Endothelial cell of umbilical vein (primary cell): ENCODE measurements around the gene MTRR. TPM values are rescaled to one million over a fixed set of nuclear protein-coding genes. Genes with fewer than 3 reads are reported as not detected.

Experiments
- BruUV-seq: library from RNA; stranded (reverse); fragments of 400-500 nt; replicated peaks from 2 replicates; lab custom pipeline; 2021; lab: Mats Ljungman, UMichigan
- CTCF ChIA-PET: fragments of 300-600, 350-600 bp; sonication (Branson Sonifier 250); formaldehyde crosslinking; loops from one replicate; lab custom pipeline; 2021; ENCODE audit warnings: antibody characterized with exemption, inconsistent platforms; lab: Charles Lee
- POLR2A ChIA-PET: fragments of 300-600, 350-600 bp; sonication (Branson Sonifier 250); formaldehyde crosslinking; loops from one replicate; lab custom pipeline; 2021; ENCODE audit warnings: antibody characterized with exemption, inconsistent platforms; lab: Charles Lee
- DNase-seq: peaks from one replicate; pipeline ENCODE4 v3.0.0-alpha.2; 2011; ENCODE audit warnings: low read depth, low spot score
- FAIRE-seq: peaks from 2 replicates; lab custom pipeline; 2011; peaks lifted over from hg19 to GRCh38; lab: Jason Lieb, UNC
- H2AFZ ChIP-seq: 2 replicates; pipeline ENCODE4 v1.6.0; 2012; ENCODE audit warnings: low read depth, low read length, control low read depth, inconsistent platforms
- H3K27ac ChIP-seq: 2 replicates; pipeline ENCODE4 v1.5.1; 2011; ENCODE audit warnings: low read depth, mild to moderate bottlenecking, control low read depth, low read length, moderate library complexity; ENCODE audit not compliant: insufficient read depth
- H3K27me3 ChIP-seq, 2 experiments: 2 replicates each; pipeline versions ENCODE4 v1.6.0 to v1.6.1; 2011; ENCODE audit warnings: low read length in 2 of 2, mixed read lengths in 1 of 2; ENCODE audit not compliant: control insufficient read depth in 2 of 2, insufficient read depth in 2 of 2
- H3K36me3 ChIP-seq, 2 experiments: 2 replicates in 1 of 2; 3 replicates in 1 of 2; pipeline ENCODE4 v1.5.1; 2011; ENCODE audit warnings: low read length in 2 of 2, mild to moderate bottlenecking in 1 of 2, moderate library complexity in 1 of 2; ENCODE audit not compliant: control insufficient read depth in 2 of 2, insufficient read depth in 2 of 2; ENCODE audit errors: extremely low read depth in 1 of 2
- H3K4me1 ChIP-seq: 3 replicates; pipeline ENCODE4 v1.5.1; 2011; ENCODE audit warnings: mild to moderate bottlenecking, low read length; ENCODE audit not compliant: control insufficient read depth, insufficient read depth; ENCODE audit errors: extremely low read depth
- H3K4me2 ChIP-seq: 2 replicates; pipeline ENCODE4 v1.6.1; 2011; ENCODE audit warnings: low read length, control low read depth, mixed read lengths; ENCODE audit not compliant: insufficient read depth
- H3K4me3 ChIP-seq, 3 experiments: fragments of 200-600 bp in 1 of 3; sonication (generic), shearing (Covaris generic) in 1 of 3; replicated peaks in 1 of 3; 2 replicates each; pipeline ENCODE4 v1.5.1; 2011 to 2016; ENCODE audit warnings: control low read depth in 3 of 3, low read length in 3 of 3, mild to moderate bottlenecking in 2 of 3, inconsistent platforms in 1 of 3, low read depth in 1 of 3, moderate library complexity in 1 of 3; ENCODE audit not compliant: insufficient read depth in 1 of 3
- H3K79me2 ChIP-seq: 2 replicates; pipeline ENCODE4 v1.6.0; 2012; ENCODE audit warnings: low read length, inconsistent platforms; ENCODE audit not compliant: control insufficient read depth, insufficient read depth
- H3K9ac ChIP-seq: replicated peaks from 2 replicates; pipeline ENCODE3; 2011; ENCODE audit warnings: low read length, control low read depth; ENCODE audit not compliant: insufficient read depth; ENCODE audit errors: extremely low read depth
- H3K9me1 ChIP-seq: replicated peaks from 3 replicates; pipeline ENCODE4 v1.6.0; 2011; ENCODE audit warnings: mild to moderate bottlenecking, low read length; ENCODE audit not compliant: control insufficient read depth, insufficient read depth; ENCODE audit errors: extremely low read depth
- H3K9me3 ChIP-seq: replicated peaks from 2 replicates; pipeline ENCODE4 v1.5.1; 2012; ENCODE audit warnings: low read length, inconsistent platforms; ENCODE audit not compliant: control insufficient read depth, insufficient read depth
- H4K20me1 ChIP-seq: replicated peaks from 2 replicates; pipeline ENCODE3; 2011; ENCODE audit warnings: mild to moderate bottlenecking, low read length; ENCODE audit not compliant: control insufficient read depth, insufficient read depth; ENCODE audit errors: extremely low read depth
- EZH2 ChIP-seq: IDR thresholded peaks from 2 replicates; pipeline ENCODE4 v1.6.1; 2012; ENCODE audit warnings: borderline replicate concordance, low read depth, mild to moderate bottlenecking, moderate library complexity, low read length, inconsistent platforms; ENCODE audit not compliant: severe bottlenecking
- FOS ChIP-seq: IDR thresholded peaks from 2 replicates; pipeline ENCODE4 v1.6.1; 2011; ENCODE audit warnings: mild to moderate bottlenecking, low read length, moderate library complexity, borderline replicate concordance; ENCODE audit not compliant: insufficient read depth
- GATA2 ChIP-seq: IDR thresholded peaks from 2 replicates; pipeline ENCODE4 v1.7.0; 2011; ENCODE audit warnings: low read depth, mild to moderate bottlenecking, moderate library complexity, mixed read lengths, low read length; ENCODE audit not compliant: insufficient read length, insufficient read depth
- JUN ChIP-seq: IDR thresholded peaks from 2 replicates; pipeline ENCODE4 v1.6.1; 2011; ENCODE audit warnings: borderline replicate concordance, low read depth; ENCODE audit not compliant: insufficient read length, insufficient read depth
- MYC ChIP-seq: IDR thresholded peaks from one replicate; pipeline ENCODE4 v1.6.1; 2011; ENCODE audit warnings: mild to moderate bottlenecking, low read depth, low read length
- POLR2A ChIP-seq: IDR thresholded peaks from 2 replicates; pipeline ENCODE4 v1.6.1; 2012; ENCODE audit warnings: low read depth, mild to moderate bottlenecking, control low read depth, low read length
- POLR2AphosphoS5 ChIP-seq: IDR thresholded peaks from 2 replicates; pipeline ENCODE4 v1.6.1; 2012; ENCODE audit warnings: low read depth, mild to moderate bottlenecking, control low read depth, low read length, moderate library complexity; ENCODE audit not compliant: insufficient read depth
- dilution Hi-C: fragments of 300-500 bp; cut with MboI; formaldehyde crosslinking; loops from one replicate; pipeline ENCODE4 v1.15.0; 2019; ENCODE audit warnings: low sequenced_read_pairs; ENCODE audit not compliant: extremely low pct_ligation_motif_present
- intact Hi-C: fragments of 100-400 bp; cut with micrococcal nuclease; formaldehyde crosslinking; loops from one replicate; pipeline ENCODE4 v1.10.0; 2022
- polyA plus RNA-seq, 4 experiments: library from polyadenylated mRNA; depleted of rRNA in 3 of 4; stranded (reverse) in 3 of 4; unstranded in 1 of 4; fragments of >200 nt; gene quantifications; 2 replicates each; pipeline versions ENCODE4 v1.2.1 to v1.2.3, GENCODE V29; 2011 to 2012; ENCODE audit warnings: missing spikeins in 1 of 4
- total RNA-seq: library from RNA; stranded (reverse); gene quantifications from 2 replicates; pipeline ENCODE4 v1.2.3, GENCODE V29; 2021
- TF ChIP-seq, protein P1 (sequence below): IDR thresholded peaks from 2 replicates; pipeline ENCODE4 v1.6.1; 2011; ENCODE audit not compliant: insufficient read depth, insufficient read length
- TF ChIP-seq, protein P2 (sequence below), 2 donors: IDR thresholded peaks; 1 replicate in 1 of 2; 2 replicates in 1 of 2; pipeline ENCODE4 v1.5.1; 2011; ENCODE audit warnings: low read length in 2 of 2, mild to moderate bottlenecking in 2 of 2, moderate library complexity in 2 of 2, control low read depth in 1 of 2, inconsistent platforms in 1 of 2, low read depth in 1 of 2; ENCODE audit not compliant: insufficient read depth in 1 of 2; ENCODE audit errors: extremely low read depth in 1 of 2

Gene MTRR
- total and polyA plus RNA-seq, 2 donors (not counting 3 experiments of a cell fraction or from before 2014, with no cell fraction given), result 24.3 to 37.1 TPM

DNA sequence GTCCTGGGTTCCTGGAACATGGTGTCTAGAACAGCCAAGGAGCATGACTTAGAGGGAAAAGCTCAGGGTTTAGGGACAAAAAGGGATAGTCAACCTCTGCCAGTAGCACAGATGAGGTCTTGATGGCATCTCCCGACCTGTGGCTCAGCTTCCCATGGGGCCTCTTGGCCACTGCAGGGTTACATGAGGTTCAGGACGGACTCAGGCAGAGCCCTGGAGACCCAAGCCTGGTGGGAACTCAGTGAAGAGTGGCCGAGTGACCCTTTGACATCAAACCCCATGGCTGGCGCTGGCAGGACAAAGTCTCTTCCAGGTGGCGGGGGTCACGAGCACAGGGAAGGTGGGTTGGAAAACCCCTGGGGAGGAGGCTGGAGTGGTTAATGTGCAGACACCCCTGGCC is 57.8 kb downstream of the MTRR start:
- ChIA-PET POLR2A (no interaction called here), CTCF (interaction anchor here (1.2 to 1.5 kb wide), 2 partner anchors 9 to 40 kb away, joined by 3 to 8 read pairs; no protein-coding TSS in a partner anchor)
- TF ChIP-seq GATA2 (no peak), JUN (no peak), EZH2 (no peak), MYC (no peak), POLR2AphosphoS5 (no peak), FOS (no peak), POLR2A (no peak)
- TF ChIP-seq, protein P1, sequence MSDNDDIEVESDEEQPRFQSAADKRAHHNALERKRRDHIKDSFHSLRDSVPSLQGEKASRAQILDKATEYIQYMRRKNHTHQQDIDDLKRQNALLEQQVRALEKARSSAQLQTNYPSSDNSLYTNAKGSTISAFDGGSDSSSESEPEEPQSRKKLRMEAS, result no peak
- TF ChIP-seq, protein P2, sequence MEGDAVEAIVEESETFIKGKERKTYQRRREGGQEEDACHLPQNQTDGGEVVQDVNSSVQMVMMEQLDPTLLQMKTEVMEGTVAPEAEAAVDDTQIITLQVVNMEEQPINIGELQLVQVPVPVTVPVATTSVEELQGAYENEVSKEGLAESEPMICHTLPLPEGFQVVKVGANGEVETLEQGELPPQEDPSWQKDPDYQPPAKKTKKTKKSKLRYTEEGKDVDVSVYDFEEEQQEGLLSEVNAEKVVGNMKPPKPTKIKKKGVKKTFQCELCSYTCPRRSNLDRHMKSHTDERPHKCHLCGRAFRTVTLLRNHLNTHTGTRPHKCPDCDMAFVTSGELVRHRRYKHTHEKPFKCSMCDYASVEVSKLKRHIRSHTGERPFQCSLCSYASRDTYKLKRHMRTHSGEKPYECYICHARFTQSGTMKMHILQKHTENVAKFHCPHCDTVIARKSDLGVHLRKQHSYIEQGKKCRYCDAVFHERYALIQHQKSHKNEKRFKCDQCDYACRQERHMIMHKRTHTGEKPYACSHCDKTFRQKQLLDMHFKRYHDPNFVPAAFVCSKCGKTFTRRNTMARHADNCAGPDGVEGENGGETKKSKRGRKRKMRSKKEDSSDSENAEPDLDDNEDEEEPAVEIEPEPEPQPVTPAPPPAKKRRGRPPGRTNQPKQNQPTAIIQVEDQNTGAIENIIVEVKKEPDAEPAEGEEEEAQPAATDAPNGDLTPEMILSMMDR (IDR thresholded peaks at IDR 0.05; ENCODE audit: extremely low read depth in 1 of 2, insufficient read depth in 1 of 2, low read depth in 1 of 2, low read length in 2 of 2), result no peak
- Histone ChIP-seq H3K9ac (no peak overlapping the region), H3K27ac (no peak overlapping the region), H3K4me1 (no peaks in the 10 kb centered on the region), H3K9me3 (no peaks in the 10 kb centered on the region), H2AFZ (no peak overlapping the region), H4K20me1 (no peaks in the 10 kb centered on the region), H3K9me1 (no peaks in the 10 kb centered on the region), H3K27me3 (no peaks in the 10 kb centered on the region), H3K79me2 (no peaks in the 10 kb centered on the region), H3K4me3 (no peak overlapping the region), H3K36me3 (no peaks in the 10 kb centered on the region), H3K4me2 (no peak overlapping the region)
- no TSS peak for BruUV-seq
- intact Hi-C loops, result loop anchor here (1.0 kb wide), 2 partner anchors 1282 to 1618 kb away; no protein-coding TSS in a partner anchor
- dilution Hi-C loops, result no loop called here
- FAIRE-seq (no peak), DNase-seq (no peak)
